ENCODE data around the gene CAV2.

GRCh38 chr7:116510795-116511194 is 11.3 kb downstream of the CAV2 start:
- TF ChIP-seq, protein P1, sequence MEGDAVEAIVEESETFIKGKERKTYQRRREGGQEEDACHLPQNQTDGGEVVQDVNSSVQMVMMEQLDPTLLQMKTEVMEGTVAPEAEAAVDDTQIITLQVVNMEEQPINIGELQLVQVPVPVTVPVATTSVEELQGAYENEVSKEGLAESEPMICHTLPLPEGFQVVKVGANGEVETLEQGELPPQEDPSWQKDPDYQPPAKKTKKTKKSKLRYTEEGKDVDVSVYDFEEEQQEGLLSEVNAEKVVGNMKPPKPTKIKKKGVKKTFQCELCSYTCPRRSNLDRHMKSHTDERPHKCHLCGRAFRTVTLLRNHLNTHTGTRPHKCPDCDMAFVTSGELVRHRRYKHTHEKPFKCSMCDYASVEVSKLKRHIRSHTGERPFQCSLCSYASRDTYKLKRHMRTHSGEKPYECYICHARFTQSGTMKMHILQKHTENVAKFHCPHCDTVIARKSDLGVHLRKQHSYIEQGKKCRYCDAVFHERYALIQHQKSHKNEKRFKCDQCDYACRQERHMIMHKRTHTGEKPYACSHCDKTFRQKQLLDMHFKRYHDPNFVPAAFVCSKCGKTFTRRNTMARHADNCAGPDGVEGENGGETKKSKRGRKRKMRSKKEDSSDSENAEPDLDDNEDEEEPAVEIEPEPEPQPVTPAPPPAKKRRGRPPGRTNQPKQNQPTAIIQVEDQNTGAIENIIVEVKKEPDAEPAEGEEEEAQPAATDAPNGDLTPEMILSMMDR (conservative IDR thresholded peaks at IDR 0.05) = no peak
- TF ChIP-seq EZH2 (IDR thresholded peaks at IDR 0.05; ENCODE audit: low read depth) = no peak
